ENCODE data around the gene HK2.
"Not testable (repeated sequence)": the region's sequence is repeated elsewhere in the genome, so short reads cannot be mapped to it uniquely, and the experiment has no call there.

Gene HK2

GRCh38 chr2:74895001-74895400 is 61.1 kb downstream of the HK2 start:
- DNase-seq (ENCODE audit: low read depth) = no peak

GRCh38 chr2:74896232-74896631 is 62.3 kb downstream of the HK2 start:
- no peak for DNase-seq (ENCODE audit: low read depth)

GRCh38 chr2:74900225-74900624 is 66.3 kb downstream of the HK2 start:
- not testable (repeated sequence) for DNase-seq (ENCODE audit: low read depth)

GRCh38 chr2:74902281-74902860 is 68.4 kb downstream of the HK2 start:
- DNase-seq (ENCODE audit: low read depth) = no peak

- no peak for DNase-seq (ENCODE audit: low read depth)
These were observed 72.5 kb downstream of the HK2 start for GRCh38 chr2:74906395-74906794.

GRCh38 chr2:74907560-74907959 is 73.6 kb downstream of the HK2 start:
- not testable (repeated sequence) for DNase-seq (ENCODE audit: low read depth)

GRCh38 chr2:74908748-74909444 is 75.0 kb downstream of the HK2 start:
- no peak for DNase-seq (ENCODE audit: low read depth)

GRCh38 chr2:74910245-74910644 is 76.3 kb downstream of the HK2 start:
- DNase-seq (ENCODE audit: low read depth) = no peak

GRCh38 chr2:74911061-74911460 is 77.1 kb downstream of the HK2 start:
- DNase-seq (ENCODE audit: low read depth) = no peak

GRCh38 chr2:74915743-74916142 is 81.8 kb downstream of the HK2 start:
- DNase-seq (ENCODE audit: low read depth) = no peak

- DNase-seq (ENCODE audit: low read depth) = no peak
These were observed 82.5 kb downstream of the HK2 start for GRCh38 chr2:74916394-74916793.

- peak; percentile 36 for DNase-seq (ENCODE audit: low read depth)
These were observed 84.0 kb downstream of the HK2 start for GRCh38 chr2:74917702-74918619.

GRCh38 chr2:74919827-74920226 is 85.9 kb downstream of the HK2 start:
- DNase-seq (ENCODE audit: low read depth) = peak; percentile 30

GRCh38 chr2:74921236-74921736 is 87.4 kb downstream of the HK2 start:
- DNase-seq (ENCODE audit: low read depth) = no peak

GRCh38 chr2:74922592-74923227 is 88.8 kb downstream of the HK2 start:
- no peak for DNase-seq (ENCODE audit: low read depth)

GRCh38 chr2:74924463-74925265 is 90.7 kb downstream of the HK2 start:
- DNase-seq (ENCODE audit: low read depth) = no peak

- DNase-seq (ENCODE audit: low read depth) = no peak
These were observed 91.4 kb downstream of the HK2 start for GRCh38 chr2:74925361-74925786.

- no peak for DNase-seq (ENCODE audit: low read depth)
These were observed 93.7 kb downstream of the HK2 start for GRCh38 chr2:74927621-74928020.

GRCh38 chr2:74930811-74931486 is 97.0 kb downstream of the HK2 start:
- no peak for DNase-seq (ENCODE audit: low read depth)

GRCh38 chr2:74931940-74932339 is 98.0 kb downstream of the HK2 start:
- no peak for DNase-seq (ENCODE audit: low read depth)

- no peak for DNase-seq (ENCODE audit: low read depth)
These were observed 102.1 kb downstream of the HK2 start for GRCh38 chr2:74935975-74936391.
